Kidney epithelial cell (primary cell): ENCODE data around the gene COPZ2. TPM values are rescaled to one million over a fixed set of nuclear protein-coding genes. Genes with fewer than 3 reads are reported as not detected.

Source experiments
- DNase-seq: peaks from one replicate; pipeline ENCODE4 v3.0.0-alpha.2; 2010; ENCODE audit warnings: low read depth
- H3K27me3 ChIP-seq: 2 replicates; pipeline ENCODE4 v1.6.0; 2011; ENCODE audit warnings: low read length; ENCODE audit not compliant: control insufficient read depth, insufficient read depth
- H3K36me3 ChIP-seq: 2 replicates; pipeline ENCODE4 v1.5.1; 2011; ENCODE audit warnings: low read length; ENCODE audit not compliant: control insufficient read depth, insufficient read depth
- H3K4me3 ChIP-seq: 2 replicates; pipeline ENCODE4 v1.5.1; 2011; ENCODE audit warnings: low read depth, mild to moderate bottlenecking, control low read depth, low read length
- CTCF ChIP-seq: IDR thresholded peaks from 2 replicates; pipeline ENCODE4 v1.5.1; 2011; ENCODE audit warnings: mild to moderate bottlenecking, moderate library complexity, low read length, control low read depth, inconsistent platforms; ENCODE audit not compliant: insufficient read depth, poor library complexity, severe bottlenecking
- total RNA-seq: library from RNA; depleted of rRNA; stranded (reverse); fragments of >200 nt; gene quantifications from 2 replicates; pipeline ENCODE4 v1.2.3, GENCODE V29; 2015

The COPZ2 gene
- total RNA-seq, 1 donor from 2014 or later = 3.7 TPM

- TF ChIP-seq CTCF = no peak
- H3K36me3 ChIP-seq = peaks cover 3% of the 10 kb centered on the region
- no peak overlapping the region for H3K4me3 ChIP-seq
- no peak for DNase-seq
- H3K27me3 ChIP-seq = no peaks in the 10 kb centered on the region
Measured at GRCh38 chr17:48064638-48065037, 27.0 kb upstream of the COPZ2 start.

GRCh38 chr17:48062273-48062672 is 24.7 kb upstream of the COPZ2 start:
- DNase-seq = no peak
- no peak for TF ChIP-seq CTCF
- Histone ChIP-seq H3K4me3 (no peak overlapping the region), H3K36me3 (peaks cover 7% of the 10 kb centered on the region), H3K27me3 (no peaks in the 10 kb centered on the region)

- no peak for DNase-seq
- Histone ChIP-seq H3K36me3 (peaks cover 9% of the 10 kb centered on the region), H3K4me3 (no peak overlapping the region), H3K27me3 (no peaks in the 10 kb centered on the region)
- TF ChIP-seq CTCF = no peak
Measured at GRCh38 chr17:48060249-48060648, 22.7 kb upstream of the COPZ2 start.

GRCh38 chr17:48059125-48059668 is 21.6 kb upstream of the COPZ2 start:
- Histone ChIP-seq H3K36me3 (peaks cover 7% of the 10 kb centered on the region), H3K27me3 (no peaks in the 10 kb centered on the region), H3K4me3 (no peak overlapping the region)
- DNase-seq = no peak
- TF ChIP-seq CTCF = no peak

GRCh38 chr17:48058393-48059124 is 21.0 kb upstream of the COPZ2 start:
- H3K4me3 ChIP-seq = no peak overlapping the region
- TF ChIP-seq CTCF = no peak
- H3K36me3 ChIP-seq = peaks cover 7% of the 10 kb centered on the region
- no peak for DNase-seq
- no peaks in the 10 kb centered on the region for H3K27me3 ChIP-seq

GRCh38 chr17:48057626-48058025 is 20.0 kb upstream of the COPZ2 start:
- H3K4me3 ChIP-seq = no peak overlapping the region
- no peak for TF ChIP-seq CTCF
- H3K36me3 ChIP-seq = peaks cover 7% of the 10 kb centered on the region
- no peaks in the 10 kb centered on the region for H3K27me3 ChIP-seq
- DNase-seq = no peak
